ENCODE measurements around the gene ITGB5.

Gene ITGB5

DNA sequence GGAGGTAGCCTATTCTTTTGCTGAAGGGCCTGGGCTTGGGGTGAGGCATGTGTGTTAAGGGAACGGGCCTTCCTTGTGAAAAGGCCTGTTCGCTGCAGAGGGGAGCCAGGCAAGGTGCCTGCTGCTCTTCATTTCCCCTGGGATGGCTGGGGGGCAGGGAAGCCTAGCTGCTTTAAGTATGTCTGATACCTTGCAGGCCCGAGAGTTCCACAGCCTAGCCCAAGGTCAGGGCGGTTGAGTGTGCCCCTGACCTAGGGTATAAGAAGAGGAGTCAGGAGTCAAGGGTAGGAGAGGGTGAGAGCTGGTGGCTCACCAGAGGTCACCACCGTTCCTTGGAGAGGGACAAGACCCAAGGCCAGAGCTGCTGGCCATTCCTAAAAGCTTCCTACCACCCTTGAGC, 110.3 kb downstream of the ITGB5 start:
- in situ Hi-C loops (cut with HindIII; ENCODE audit: low sequenced_read_pairs), result no loop called here

DNA sequence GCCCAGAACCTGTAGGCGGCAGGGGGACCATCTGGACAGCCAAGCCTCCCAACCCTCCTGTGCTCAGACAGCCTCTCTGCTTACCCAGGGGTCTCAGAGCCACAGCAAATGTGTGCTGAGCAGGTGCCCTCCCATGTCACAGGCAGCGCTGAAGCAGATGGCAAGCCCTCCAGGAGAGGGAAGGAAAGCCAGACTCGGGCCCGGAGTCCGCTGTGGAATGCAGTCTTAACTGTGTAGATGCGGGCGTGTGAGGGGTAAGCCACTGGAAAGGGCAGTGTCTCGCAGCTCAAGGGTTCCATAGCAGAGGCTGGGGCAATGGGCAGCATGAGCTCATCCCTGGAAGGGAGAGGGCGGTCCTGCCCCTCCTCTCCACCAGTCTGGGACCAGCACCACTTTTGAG, 111.3 kb downstream of the ITGB5 start:
- in situ Hi-C loops (cut with HindIII; ENCODE audit: low sequenced_read_pairs), result no loop called here

DNA sequence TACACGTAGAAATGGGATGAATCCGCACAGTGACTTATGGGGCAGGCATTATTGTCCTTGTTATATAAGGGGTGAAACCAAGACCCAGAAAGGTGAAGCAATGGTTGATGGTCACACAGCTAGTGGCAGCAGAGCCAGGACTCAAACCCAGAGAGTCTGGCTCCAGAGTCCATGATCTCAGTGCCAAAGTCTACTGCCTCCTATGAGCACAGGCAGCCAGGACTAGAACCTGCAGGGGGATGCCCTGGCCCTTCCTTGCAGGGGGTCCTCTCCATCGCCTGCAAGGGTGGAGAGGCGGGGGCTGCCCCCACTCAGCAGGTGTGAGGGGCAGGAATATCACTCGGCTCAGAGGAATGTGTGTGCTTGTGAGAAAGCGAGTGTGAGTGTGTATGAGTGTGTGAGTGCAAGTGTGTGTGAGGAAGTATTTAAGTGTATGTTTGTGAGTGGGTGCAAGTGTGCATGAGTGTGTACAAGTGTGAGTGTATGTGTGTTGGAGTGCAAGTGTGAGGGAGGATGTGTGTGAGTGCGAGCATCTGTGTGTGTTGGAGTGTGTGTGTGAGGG, 112.2 kb downstream of the ITGB5 start:
- in situ Hi-C loops (cut with HindIII; ENCODE audit: low sequenced_read_pairs), result loop anchor here (25.0 kb wide), 2 partner anchors 112 to 437 kb away; partner anchors contain the start of genes ITGB5 and SLC12A8

DNA sequence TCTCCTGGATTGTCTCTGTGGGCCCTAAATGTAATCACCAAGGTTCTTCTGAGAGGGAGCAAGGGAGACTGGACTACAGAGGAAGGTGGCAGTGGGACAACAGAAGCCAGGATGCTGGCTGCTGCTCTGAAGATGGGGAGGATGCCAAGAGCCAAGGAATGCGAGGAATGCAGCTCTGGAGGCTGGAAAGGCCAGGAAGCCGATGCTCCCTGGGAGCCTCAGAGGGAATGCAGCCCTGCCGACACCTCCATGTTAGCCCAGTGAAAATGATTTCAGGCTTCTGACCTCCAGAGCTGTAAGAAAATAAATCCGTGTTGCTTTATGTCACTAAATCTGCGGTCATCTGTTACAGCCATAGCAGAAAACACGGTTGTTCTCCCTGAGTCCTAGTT, 112.8 kb downstream of the ITGB5 start:
- in situ Hi-C loops (cut with HindIII; ENCODE audit: low sequenced_read_pairs), result loop anchor here (25.0 kb wide), 2 partner anchors 113 to 438 kb away; partner anchors contain the start of genes ITGB5 and SLC12A8

DNA sequence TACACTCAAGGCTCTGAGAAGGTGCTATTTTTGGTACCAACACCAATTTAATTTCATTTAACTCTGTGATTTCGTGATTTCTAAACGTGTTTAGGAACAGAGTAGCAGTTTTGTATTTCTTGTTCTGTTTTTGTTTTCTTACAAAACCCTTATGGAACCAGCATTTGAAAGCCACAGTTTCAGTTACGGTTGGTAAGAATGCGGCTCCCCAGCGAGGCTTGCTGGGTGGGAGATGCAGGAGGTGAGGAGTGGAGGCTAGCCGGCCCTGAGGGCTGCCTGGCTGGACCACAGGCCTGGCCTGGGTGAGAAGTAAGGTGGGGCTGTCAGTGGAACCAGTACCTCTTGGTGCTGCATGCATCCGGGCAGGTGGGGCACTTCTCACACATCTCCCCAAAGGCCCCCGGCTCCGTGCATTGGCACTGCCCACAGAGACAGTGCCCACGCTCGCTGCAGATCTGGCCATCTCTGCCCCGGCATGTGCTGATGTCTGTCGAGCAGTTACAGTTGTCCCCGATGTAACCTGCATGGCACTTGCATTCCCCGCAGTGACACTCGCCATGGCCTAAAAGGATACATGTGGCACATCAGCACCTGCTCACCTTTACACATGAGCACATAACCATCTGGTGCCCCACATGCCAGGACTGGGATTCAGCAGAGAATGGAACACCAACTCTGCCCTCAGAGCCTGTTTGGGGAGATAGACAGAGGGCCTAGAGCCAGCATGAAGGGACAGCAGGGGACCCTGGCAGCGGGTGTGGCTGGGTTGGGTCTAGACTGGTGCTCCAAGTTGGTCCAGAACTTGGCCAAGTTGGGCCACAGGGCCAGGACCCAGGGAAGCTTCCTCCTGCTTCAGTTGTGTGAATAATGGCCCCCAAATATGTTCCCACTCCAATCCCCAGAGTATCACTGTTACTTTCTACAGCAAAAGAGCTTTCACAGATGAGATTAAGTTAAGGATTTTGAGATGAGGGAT, 113.5 kb downstream of the ITGB5 start:
- in situ Hi-C loops (cut with HindIII; ENCODE audit: low sequenced_read_pairs), result loop anchor here (25.0 kb wide), 2 partner anchors 114 to 439 kb away; partner anchors contain the start of genes ITGB5 and SLC12A8

DNA sequence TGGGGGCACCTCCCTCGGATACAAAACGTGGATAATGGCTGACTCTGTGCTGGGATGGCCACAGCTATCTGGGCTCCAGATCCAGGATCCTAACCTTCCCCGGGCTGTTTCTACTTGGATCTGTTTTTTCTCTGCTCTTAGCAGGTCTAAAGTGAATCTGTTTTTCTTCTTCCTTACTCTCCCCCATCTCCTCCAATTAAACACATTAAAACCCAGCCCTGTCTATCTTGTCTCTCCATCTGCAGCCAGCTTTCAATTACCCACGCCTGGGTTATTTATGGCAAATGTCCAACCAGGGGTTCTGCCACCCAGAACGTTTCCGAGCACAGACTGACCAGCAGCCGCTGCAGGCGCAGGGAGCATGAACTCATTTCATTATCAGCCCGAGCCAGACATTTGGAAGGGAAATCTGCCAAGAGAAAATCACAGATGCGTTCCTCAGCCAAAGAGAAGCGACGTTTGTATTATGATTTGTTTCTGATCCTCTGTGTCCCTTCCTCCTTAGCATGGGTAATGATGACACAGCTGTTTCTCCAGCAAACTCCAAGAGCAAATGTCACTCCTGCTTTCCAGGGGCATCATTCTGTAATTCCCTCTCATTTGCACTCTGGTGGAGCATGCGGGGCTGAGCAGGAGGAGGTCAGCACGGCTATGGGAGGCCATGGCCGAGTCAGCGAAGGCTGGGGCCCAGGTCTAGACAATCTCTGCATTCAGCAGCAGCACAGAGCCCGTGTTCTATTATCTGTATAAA, 114.9 kb downstream of the ITGB5 start:
- in situ Hi-C loops (cut with HindIII; ENCODE audit: low sequenced_read_pairs), result loop anchor here (25.0 kb wide), 2 partner anchors 115 to 440 kb away; partner anchors contain the start of genes ITGB5 and SLC12A8

DNA sequence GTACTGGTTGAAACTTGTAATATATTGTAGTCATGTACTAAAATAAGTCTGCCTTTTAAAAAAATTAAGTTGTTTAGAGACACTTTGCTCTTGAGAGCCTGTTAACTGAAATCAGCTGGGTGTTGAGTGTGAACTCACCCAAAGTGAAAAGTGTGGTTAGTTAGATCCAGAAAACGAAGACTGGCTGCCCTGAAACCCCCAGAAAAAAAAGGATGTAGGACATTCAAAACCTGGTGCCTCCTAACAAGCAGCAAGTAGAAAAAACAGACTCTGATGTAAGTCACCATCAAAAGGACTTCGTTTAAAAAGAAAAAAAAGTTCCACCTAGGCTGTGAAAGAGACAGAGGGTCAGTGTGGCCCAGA, 116.1 kb downstream of the ITGB5 start:
- in situ Hi-C loops (cut with HindIII; ENCODE audit: low sequenced_read_pairs), result loop anchor here (25.0 kb wide), 2 partner anchors 116 to 441 kb away; partner anchors contain the start of genes ITGB5 and SLC12A8

DNA sequence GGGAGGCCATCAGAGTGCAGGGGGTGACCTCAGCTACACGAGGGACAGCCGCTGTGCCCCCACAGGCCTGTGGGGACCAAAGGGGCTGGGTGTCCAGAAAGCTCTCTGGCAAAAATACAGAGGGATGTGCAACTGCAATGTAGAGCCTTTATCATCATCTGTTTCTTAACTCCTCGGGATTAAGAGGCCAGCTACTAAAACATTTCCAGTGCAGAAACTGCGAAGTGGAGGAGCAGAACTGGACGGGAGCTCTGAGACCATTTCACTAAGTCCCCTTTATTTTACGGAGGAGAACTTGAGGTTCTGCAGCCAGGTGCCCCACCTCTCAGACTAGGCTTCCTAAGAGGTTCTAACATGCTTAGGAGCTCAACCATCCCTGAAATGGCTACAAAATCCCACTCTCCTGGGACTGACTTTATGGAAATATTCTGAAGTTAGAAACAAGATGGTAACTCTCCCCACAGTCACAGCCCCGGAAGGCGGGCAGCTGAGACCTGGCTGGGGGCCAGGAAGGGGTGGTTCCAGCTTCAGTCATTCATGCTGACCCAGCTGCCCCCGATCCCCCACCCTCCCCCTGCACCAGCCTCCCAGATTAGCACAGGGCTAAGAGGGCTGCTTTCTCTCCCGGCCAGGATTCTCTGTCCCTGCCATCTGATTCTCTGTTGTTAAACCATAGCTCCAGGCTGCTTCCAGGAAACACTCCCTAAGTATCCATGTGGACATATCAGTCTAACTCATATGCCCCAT, 116.7 kb downstream of the ITGB5 start:
- in situ Hi-C loops (cut with HindIII; ENCODE audit: low sequenced_read_pairs), result loop anchor here (25.0 kb wide), 2 partner anchors 117 to 442 kb away; partner anchors contain the start of genes ITGB5 and SLC12A8

DNA sequence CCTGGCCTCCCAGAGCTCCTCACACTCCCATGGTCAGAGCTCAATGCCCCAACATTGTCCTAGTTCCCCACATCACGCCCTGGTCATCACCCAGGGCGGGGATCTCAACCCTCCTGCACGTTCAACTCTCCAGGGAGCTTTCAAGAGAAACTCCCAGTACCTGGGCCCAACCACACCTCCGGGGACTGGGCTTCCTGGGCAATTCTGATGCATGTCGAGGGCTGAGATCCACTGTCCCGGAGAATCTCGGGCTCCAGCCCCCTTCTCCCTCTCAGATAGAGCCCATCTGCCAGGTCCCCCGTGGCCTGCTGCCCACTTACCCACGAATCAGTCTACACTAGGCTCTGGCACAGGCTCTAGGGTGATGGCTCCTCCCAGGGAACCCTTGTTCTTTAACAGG, 117.7 kb downstream of the ITGB5 start:
- in situ Hi-C loops (cut with HindIII; ENCODE audit: low sequenced_read_pairs), result loop anchor here (25.0 kb wide), 2 partner anchors 118 to 443 kb away; partner anchors contain the start of genes ITGB5 and SLC12A8

DNA sequence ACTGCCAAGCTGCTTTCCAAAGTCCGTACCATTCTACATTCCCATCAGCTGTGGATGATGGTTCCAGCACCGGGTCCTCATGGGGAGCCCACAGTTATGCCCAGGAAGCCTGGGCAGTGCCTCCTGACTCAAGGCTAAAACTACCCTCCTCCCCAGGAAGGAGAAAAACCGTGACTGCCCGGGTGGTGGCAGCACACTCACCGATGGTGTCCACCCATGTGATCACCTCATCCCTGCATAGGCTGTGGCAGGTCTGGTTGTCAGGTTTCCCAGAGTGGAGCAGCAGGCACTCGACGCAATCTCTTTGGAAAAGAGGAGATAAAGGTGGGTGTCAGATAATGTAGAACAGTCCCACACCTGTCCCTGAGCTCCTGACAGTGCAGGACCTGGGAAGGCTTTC, 118.4 kb downstream of the ITGB5 start:
- in situ Hi-C loops (cut with HindIII; ENCODE audit: low sequenced_read_pairs), result loop anchor here (25.0 kb wide), 2 partner anchors 118 to 443 kb away; partner anchors contain the start of genes ITGB5 and SLC12A8

DNA sequence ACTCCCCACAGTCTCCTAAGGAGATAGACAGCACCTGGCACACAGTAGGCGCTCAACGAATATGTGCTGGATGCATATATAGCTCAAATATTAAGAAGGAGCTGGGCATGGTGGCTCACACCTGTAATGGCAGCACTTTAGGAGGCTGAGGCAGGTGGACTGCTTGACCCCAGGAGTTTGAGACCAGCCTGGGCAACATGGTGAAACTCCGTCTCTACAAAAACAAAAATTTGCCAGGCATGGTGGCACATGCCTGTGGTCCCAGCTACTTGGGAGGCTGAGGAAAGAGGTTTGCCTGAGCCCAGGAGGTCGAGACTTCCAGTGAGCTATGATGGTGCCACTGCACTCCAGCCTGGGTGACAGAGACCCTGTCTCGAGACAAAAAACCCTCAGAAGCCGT, 119.5 kb downstream of the ITGB5 start:
- in situ Hi-C loops (cut with HindIII; ENCODE audit: low sequenced_read_pairs), result loop anchor here (25.0 kb wide), 2 partner anchors 120 to 445 kb away; partner anchors contain the start of genes ITGB5 and SLC12A8

DNA sequence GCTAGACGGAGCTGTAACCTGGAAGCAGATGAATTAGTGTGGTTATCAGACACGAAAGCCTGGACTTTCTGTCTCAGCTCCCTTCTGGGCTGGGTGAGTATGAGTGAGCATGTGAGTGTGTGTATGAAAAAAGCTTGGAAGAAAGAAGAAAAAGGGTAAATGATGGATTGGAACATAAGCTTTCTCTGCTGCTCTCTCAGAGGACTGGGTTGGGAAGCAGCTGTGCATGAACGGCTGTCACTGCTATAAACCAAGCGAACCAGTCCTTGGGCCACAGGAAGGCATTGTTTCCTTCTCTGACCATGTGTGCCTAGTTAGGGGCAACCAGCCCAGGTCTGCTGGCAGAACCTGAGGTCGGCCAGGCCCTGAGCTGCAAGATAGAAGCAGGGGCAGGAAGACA, 119.9 kb downstream of the ITGB5 start:
- in situ Hi-C loops (cut with HindIII; ENCODE audit: low sequenced_read_pairs), result loop anchor here (25.0 kb wide), 2 partner anchors 120 to 445 kb away; partner anchors contain the start of genes ITGB5 and SLC12A8

DNA sequence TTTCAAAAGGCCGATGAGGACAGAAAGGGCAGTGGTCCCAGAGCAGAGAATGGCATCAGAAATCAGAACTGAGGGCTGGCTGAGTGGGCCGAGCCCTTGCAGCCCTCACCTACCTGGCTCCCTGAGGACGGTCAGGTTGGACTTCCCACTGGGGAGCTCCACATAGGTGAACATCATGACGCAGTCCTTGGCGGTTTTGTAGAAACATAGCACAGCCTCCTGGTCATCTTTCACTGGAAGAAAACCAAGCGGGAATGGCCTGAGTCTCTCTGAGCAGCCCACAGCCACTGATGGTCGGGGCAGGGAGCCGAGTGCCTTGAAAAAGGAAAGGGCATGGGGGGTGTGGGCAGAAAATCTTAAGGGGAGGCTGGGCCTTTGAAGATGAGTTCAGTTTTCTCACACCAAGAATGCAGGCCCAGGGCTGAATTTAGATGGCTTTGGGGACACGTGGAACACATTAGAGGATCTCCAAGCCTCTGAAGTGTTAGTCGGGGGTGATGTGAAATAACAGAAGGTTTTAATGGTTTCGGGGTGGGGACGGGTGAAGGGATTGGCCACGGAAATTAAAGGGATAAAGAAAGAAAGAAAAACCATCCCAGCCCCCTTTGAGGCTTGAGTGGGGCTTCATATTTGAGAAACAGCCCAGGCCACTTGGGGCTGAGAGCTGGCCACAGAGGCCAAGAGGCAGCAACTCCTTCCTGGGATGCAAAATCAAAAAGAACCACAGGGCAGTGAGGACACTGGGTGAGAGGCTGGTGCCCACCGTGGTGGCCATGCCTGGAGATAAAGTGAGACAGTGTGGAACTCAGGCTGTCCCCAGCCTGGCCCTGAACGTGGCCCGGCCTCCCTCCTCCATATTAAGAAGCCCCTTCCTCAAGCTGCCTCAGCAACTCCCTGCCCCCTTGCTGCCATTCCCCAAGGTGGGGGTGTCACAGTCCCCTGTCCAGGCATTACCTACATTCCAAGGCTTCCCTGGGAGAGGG, 120.8 kb downstream of the ITGB5 start:
- in situ Hi-C loops (cut with HindIII; ENCODE audit: low sequenced_read_pairs), result loop anchor here (25.0 kb wide), 2 partner anchors 121 to 446 kb away; partner anchors contain the start of genes ITGB5 and SLC12A8

DNA sequence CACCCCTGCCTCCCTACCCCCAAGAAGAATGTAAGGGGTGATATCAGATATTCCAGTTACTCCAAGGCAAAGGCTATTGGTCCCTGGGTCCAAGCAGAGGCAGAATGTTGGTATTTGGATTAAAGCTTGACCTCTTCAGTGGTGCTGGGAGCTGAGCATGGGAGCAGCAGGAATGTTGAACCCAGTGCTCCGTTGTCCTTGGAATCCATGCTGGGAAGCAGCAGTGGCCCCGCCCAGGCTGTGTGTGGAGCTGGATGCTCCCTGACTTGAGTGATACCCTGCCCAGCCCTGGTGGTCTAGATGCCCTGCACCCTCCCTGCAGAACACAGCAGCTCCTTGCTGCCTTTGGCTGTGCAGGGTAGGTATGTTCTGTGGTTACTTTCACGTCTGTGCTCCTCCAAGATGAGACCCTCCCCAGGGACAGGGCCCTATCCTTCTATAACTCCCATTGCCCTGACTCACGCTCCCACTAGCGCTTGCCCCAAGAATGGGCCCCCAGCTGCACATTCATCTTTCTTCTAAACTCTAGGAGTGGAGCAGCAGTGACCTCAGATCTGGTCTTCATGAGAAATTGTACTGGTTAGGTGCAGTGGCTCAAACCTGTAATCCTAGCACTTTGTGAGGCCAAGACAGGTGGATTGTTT, 121.8 kb downstream of the ITGB5 start:
- in situ Hi-C loops (cut with HindIII; ENCODE audit: low sequenced_read_pairs), result loop anchor here (25.0 kb wide), 2 partner anchors 122 to 447 kb away; partner anchors contain the start of genes ITGB5 and SLC12A8

DNA sequence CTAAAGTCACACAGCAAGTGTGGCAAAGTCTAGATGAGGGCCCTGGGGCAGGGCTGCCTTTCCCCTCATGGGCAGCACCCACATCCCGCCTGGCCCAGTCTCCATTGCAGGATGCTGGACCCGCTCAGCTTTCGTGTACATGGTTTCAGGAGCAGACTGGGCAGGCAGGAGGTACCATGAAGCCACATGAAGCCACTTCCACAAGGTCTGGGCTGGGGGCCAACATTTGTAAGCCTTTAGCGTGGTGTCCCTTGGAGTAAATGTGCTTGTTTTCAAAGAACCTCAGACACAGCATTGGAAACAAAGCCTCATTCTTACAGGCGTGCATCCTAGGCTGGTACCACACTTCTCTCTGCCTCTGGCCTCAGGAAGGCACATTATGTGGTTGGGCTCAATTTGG, 122.4 kb downstream of the ITGB5 start:
- in situ Hi-C loops (cut with HindIII; ENCODE audit: low sequenced_read_pairs), result loop anchor here (25.0 kb wide), 2 partner anchors 123 to 448 kb away; partner anchors contain the start of genes ITGB5 and SLC12A8

DNA sequence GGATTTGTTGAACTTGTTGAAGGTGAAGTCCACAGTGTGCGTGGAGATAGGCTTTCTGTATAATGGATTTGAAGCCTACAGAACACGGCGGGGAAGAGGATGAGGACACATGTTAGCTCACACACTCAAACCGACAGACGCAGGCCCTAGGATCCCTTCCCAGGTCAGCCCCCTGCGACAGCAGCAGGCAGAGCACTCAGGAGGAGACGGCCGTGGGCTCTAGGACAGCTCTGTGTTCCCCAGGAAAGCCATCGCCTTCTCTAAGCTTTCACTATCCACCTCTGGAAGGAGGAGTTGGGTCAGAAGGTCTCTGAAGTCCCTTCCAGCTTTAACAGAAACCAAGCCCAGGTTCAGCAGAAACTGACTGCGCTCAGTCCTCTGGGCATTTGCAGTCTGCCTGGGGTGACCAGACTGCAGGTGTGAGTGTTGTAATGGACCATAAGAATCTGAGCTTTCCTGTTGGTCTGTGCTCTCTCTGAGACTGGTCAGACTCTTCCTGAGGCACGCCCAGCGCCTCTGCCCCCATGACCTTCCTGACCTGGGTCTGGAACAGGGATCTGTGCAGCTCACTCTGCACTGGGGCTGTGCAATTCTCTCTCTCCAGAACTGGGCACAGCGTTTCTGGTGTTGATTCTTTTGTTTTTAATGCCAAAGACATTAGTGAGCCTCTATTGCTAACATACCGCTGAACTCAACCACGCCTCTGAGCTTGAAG, 123.4 kb downstream of the ITGB5 start:
- in situ Hi-C loops (cut with HindIII; ENCODE audit: low sequenced_read_pairs), result loop anchor here (25.0 kb wide), 2 partner anchors 124 to 448 kb away; partner anchors contain the start of genes ITGB5 and SLC12A8

DNA sequence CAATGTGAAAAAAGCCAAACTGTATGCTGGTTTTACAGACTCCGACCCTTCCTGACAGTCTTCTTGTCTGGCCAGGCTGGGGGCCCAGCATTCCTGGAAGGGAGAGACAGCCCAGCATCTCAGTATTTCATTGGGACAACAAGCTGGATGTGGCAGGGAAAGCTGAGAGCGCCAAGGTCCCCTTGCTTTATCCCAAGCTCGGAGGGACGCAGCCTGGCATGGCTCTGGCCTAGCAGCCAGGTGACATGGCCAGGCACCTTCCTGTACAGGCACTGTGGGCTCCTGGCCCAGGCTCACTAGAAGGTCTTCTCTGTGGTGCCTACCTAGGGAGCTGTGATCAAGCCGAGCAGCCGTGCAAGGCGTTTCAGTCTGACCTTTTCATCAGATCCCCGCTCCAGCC, 124.0 kb downstream of the ITGB5 start:
- in situ Hi-C loops (cut with HindIII; ENCODE audit: low sequenced_read_pairs), result loop anchor here (25.0 kb wide), 2 partner anchors 124 to 449 kb away; partner anchors contain the start of genes ITGB5 and SLC12A8

Measured in DLD1 (cell line).